Stimulated activated CD4-positive, alpha-beta T cell treated with anti-CD3 and anti-CD28 coated beads, TNF-alpha, amount 100 ng/mL, for 1 hour (primary cell): Measurements from ENCODE around the gene APOL6.
"Not testable (repeated sequence)": the region's sequence is repeated elsewhere in the genome, so short reads cannot be mapped to it uniquely, and the experiment has no call there.

Experiments
- DNase-seq, 3 donors: peaks; one replicate each; pipeline ENCODE4 v3.0.0-alpha.2; 2020; ENCODE audit warnings: low read depth in 3 of 3, low spot score in 1 of 3

APOL6 gene

GRCh38 chr22:35634943-35635540 lies 13.2 kb upstream of the APOL6 start:
- DNase-seq: no peak

- DNase-seq: no peak
Observed at GRCh38 chr22:35637254-35637653, 11.0 kb upstream of the APOL6 start.

GRCh38 chr22:35638001-35638400 lies 10.2 kb upstream of the APOL6 start:
- no peak for DNase-seq

- DNase-seq: no peak
Observed at GRCh38 chr22:35638410-35638809, 9.8 kb upstream of the APOL6 start.

GRCh38 chr22:35641494-35642120 lies 6.6 kb upstream of the APOL6 start:
- no peak for DNase-seq

- DNase-seq: no peak
Observed at GRCh38 chr22:35642305-35642741, 5.9 kb upstream of the APOL6 start.

GRCh38 chr22:35643991-35644390 lies 4.3 kb upstream of the APOL6 start:
- DNase-seq: no peak

GRCh38 chr22:35645646-35646045 lies 2.6 kb upstream of the APOL6 start:
- DNase-seq: no peak

- no peak for DNase-seq
Observed at GRCh38 chr22:35649026-35649553, 844 bp downstream of the APOL6 start.

GRCh38 chr22:35649636-35650250 lies 1.5 kb downstream of the APOL6 start:
- DNase-seq: no peak

- DNase-seq: no peak
Observed at GRCh38 chr22:35651085-35651484, 2.8 kb downstream of the APOL6 start.

GRCh38 chr22:35653824-35654223 lies 5.6 kb downstream of the APOL6 start:
- DNase-seq: no peak

- no peak for DNase-seq
Observed at GRCh38 chr22:35656284-35656752, 8.1 kb downstream of the APOL6 start.

GRCh38 chr22:35657571-35658312 lies 9.5 kb downstream of the APOL6 start:
- no peak for DNase-seq

GRCh38 chr22:35660291-35661127 lies 12.3 kb downstream of the APOL6 start:
- peak in 2 of 3 donors; percentile 35 to 46 for DNase-seq

- DNase-seq: no peak
Observed at GRCh38 chr22:35661464-35661863, 13.2 kb downstream of the APOL6 start.

GRCh38 chr22:35662914-35663313 lies 14.7 kb downstream of the APOL6 start:
- DNase-seq: no peak

- DNase-seq: no peak
Observed at GRCh38 chr22:35663371-35663770, 15.1 kb downstream of the APOL6 start.

GRCh38 chr22:35664955-35665587 lies 16.8 kb downstream of the APOL6 start:
- DNase-seq: no peak

GRCh38 chr22:35666699-35667098 lies 18.5 kb downstream of the APOL6 start:
- DNase-seq: not testable (repeated sequence)
